HepG2 (cell line): ENCODE data around the gene STK39. TPM values are rescaled to one million over a fixed set of nuclear protein-coding genes. Genes with fewer than 3 reads are reported as not detected.

Experiments
- ARID2 ChIP-seq: sonication (generic); formaldehyde crosslinking; IDR thresholded peaks from 2 replicates; pipeline ENCODE4 v1.8.1; 2022; ENCODE audit warnings: mild to moderate bottlenecking, missing genetic modification reagents, borderline replicate concordance
- ATM ChIP-seq: fragments of 450-650 bp; IDR thresholded peaks from 2 replicates; pipeline ENCODE4 v1.7.1; 2017; ENCODE audit warnings: mild to moderate bottlenecking, borderline replicate concordance
- GATAD2A ChIP-seq: IDR thresholded peaks from 2 replicates; pipeline ENCODE4 v1.6.1; 2016
- GPN1 ChIP-seq: sonication (generic); formaldehyde crosslinking; IDR thresholded peaks from 2 replicates; pipeline ENCODE4 v1.5.1; 2020; ENCODE audit warnings: missing genetic modification reagents, borderline replicate concordance
- HNF4A ChIP-seq: sonication (generic); formaldehyde crosslinking; IDR thresholded peaks from 2 replicates; pipeline ENCODE4 v1.4.0; 2020; ENCODE audit warnings: missing genetic modification reagents
- HNF4G ChIP-seq, 2 experiments: sonication (generic) in 1 of 2; formaldehyde crosslinking in 1 of 2; IDR thresholded peaks; 2 replicates each; pipeline versions ENCODE4 v1.4.0 to v1.6.1; 2011 to 2020; ENCODE audit warnings: borderline replicate concordance in 2 of 2, low read depth in 2 of 2, mild to moderate bottlenecking in 2 of 2, low read length in 1 of 2, missing genetic modification reagents in 1 of 2, moderate library complexity in 1 of 2
- HOXA3 ChIP-seq: sonication (generic); formaldehyde crosslinking; IDR thresholded peaks from 2 replicates; pipeline ENCODE4 v1.5.0; 2020; ENCODE audit warnings: missing genetic modification reagents
- HOXA9 ChIP-seq: sonication (generic); formaldehyde crosslinking; IDR thresholded peaks from 2 replicates; pipeline ENCODE4 v1.8.1; 2022; ENCODE audit warnings: missing genetic modification reagents, mild to moderate bottlenecking, moderate library complexity, borderline replicate concordance
- NR2C2 ChIP-seq: sonication (generic); formaldehyde crosslinking; IDR thresholded peaks from 2 replicates; pipeline ENCODE4 v1.4.0; 2020; ENCODE audit warnings: missing genetic modification reagents, mild to moderate bottlenecking, moderate library complexity, borderline replicate concordance
- POGZ ChIP-seq: sonication (generic); formaldehyde crosslinking; IDR thresholded peaks from 2 replicates; pipeline ENCODE4 v1.4.0; 2020; ENCODE audit warnings: mild to moderate bottlenecking, missing genetic modification reagents
- PRMT3 ChIP-seq: sonication (generic); formaldehyde crosslinking; IDR thresholded peaks from 2 replicates; pipeline ENCODE4 v1.8.1; 2022; ENCODE audit warnings: low read depth, mild to moderate bottlenecking, moderate library complexity, missing genetic modification reagents, borderline replicate concordance
- SMAD1 ChIP-seq: sonication (generic); formaldehyde crosslinking; IDR thresholded peaks from 2 replicates; pipeline ENCODE4 v1.4.0; 2020; ENCODE audit warnings: missing genetic modification reagents, low read depth, mild to moderate bottlenecking, borderline replicate concordance
- TCF12 ChIP-seq, 2 experiments: fragments of 450-650 bp in 1 of 2; sonication (generic) in 1 of 2; formaldehyde crosslinking in 1 of 2; IDR thresholded peaks; 2 replicates each; pipeline versions ENCODE4 v1.6.1 to v1.8.0; 2017 to 2022; ENCODE audit warnings: antibody characterized with exemption in 1 of 2, mild to moderate bottlenecking in 1 of 2, missing genetic modification reagents in 1 of 2, moderate library complexity in 1 of 2
- ZBTB1 ChIP-seq: sonication (generic); formaldehyde crosslinking; IDR thresholded peaks from 2 replicates; pipeline ENCODE4 v1.4.0; 2020; ENCODE audit warnings: missing genetic modification reagents, borderline replicate concordance
- ZNF101 ChIP-seq: sonication (generic); formaldehyde crosslinking; IDR thresholded peaks from 2 replicates; pipeline ENCODE4 v1.4.0; 2020; ENCODE audit warnings: mild to moderate bottlenecking, low read depth, missing genetic modification reagents, borderline replicate concordance
- ZNF296 ChIP-seq: sonication (generic); formaldehyde crosslinking; conservative IDR thresholded peaks from 2 replicates; pipeline ENCODE4 v1.5.0; 2020; ENCODE audit warnings: mild to moderate bottlenecking, missing genetic modification reagents
- ZNF510 ChIP-seq: sonication (generic); formaldehyde crosslinking; IDR thresholded peaks from 2 replicates; pipeline ENCODE4 v1.4.0; 2020; ENCODE audit warnings: low read depth, mild to moderate bottlenecking, missing genetic modification reagents
- ZNF672 ChIP-seq: sonication (generic); formaldehyde crosslinking; IDR thresholded peaks from 2 replicates; pipeline ENCODE4 v1.8.1; 2022; ENCODE audit warnings: missing genetic modification reagents
- ZNF878 ChIP-seq: sonication (generic); formaldehyde crosslinking; IDR thresholded peaks from 2 replicates; pipeline ENCODE4 v1.8.1; 2023; ENCODE audit warnings: mild to moderate bottlenecking, missing genetic modification reagents, moderate library complexity
- polyA plus RNA-seq, 8 experiments: library from polyadenylated mRNA; depleted of rRNA in 3 of 8; stranded (reverse) in 7 of 8; unstranded in 1 of 8; fragments of >200 nt; fragmentation: Illumina TruSeq in 4 of 8; extraction: Trizol in 4 of 8; gene quantifications; 2 replicates each; pipeline versions ENCODE4 v1.2.1 to v1.2.3, GENCODE V29; 2011 to 2016; ENCODE audit warnings: low read depth in 4 of 8, missing spikeins in 1 of 8, mixed read lengths in 1 of 8; ENCODE audit not compliant: insufficient read depth in 1 of 8
- total RNA-seq, 5 experiments: library from RNA; depleted of rRNA; stranded (reverse); fragments of >200 nt; fragmentation: Illumina TruSeq; extraction: Trizol; gene quantifications; 2 replicates each; pipeline ENCODE4 v1.2.3, GENCODE V29; 2016; ENCODE audit warnings: low read depth in 1 of 5
- TF ChIP-seq, protein P1 (sequence below): sonication (generic); formaldehyde crosslinking; IDR thresholded peaks from 2 replicates; pipeline ENCODE4 v1.9.0; 2022; ENCODE audit warnings: missing genetic modification reagents, mild to moderate bottlenecking, borderline replicate concordance
- TF ChIP-seq, protein P2 (sequence below): sonication (generic); formaldehyde crosslinking; IDR thresholded peaks from 2 replicates; pipeline ENCODE4 v1.4.0; 2020; ENCODE audit warnings: missing genetic modification reagents, borderline replicate concordance
- TF ChIP-seq, protein P3 (sequence below): sonication (generic); formaldehyde crosslinking; IDR thresholded peaks from 2 replicates; pipeline ENCODE4 v1.8.1; 2023; ENCODE audit warnings: mild to moderate bottlenecking, missing genetic modification reagents, borderline replicate concordance
- TF ChIP-seq, protein P4 (sequence below): sonication (generic); formaldehyde crosslinking; IDR thresholded peaks from 2 replicates; pipeline ENCODE4 v1.5.0; 2020; ENCODE audit warnings: mild to moderate bottlenecking, missing genetic modification reagents

The STK39 gene
- total and polyA plus RNA-seq, 2 of the 13 experiments (the other 11 are each of a cell fraction or from before 2014, with no cell fraction given) = 27.3 to 38.4 TPM

DNA sequence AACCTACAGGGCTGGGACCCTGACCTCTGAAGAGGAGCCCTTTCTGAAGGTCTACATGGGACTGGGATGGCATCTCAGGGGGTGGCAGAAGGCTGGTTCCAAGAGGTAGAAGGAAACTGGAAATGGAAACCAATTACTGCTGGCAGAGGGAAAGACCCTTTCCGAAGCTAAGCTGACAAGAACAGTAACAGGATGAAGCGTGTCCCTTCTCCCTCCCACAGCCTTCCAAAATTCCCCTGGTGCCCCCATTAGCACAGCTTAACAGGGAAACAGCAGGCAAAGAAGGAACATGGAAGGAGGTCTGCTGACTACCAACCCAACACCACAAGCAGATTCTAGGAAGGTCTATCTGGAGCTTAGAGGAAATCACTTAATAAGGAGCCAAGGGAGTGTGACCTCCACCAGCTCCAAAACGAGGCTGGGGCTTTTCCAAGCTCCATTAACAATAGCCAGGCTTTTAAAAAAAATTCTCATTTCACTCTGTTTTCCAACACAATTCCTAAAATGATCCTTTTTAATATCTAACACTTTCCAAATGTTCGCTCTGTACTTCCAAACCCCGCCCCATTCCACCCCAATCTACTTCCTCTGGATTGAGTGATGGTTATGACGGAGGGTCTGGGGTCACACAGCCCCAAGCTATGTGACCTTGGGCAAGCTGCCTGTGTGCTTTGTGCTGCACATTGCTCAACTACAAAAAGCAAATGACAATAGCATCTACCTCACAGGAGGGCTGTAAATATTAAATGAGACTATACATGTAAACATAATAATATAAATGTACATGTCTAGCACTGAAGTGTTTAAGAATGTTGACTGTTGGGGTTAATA, 55.2 kb downstream of the STK39 start (continued):
- TF ChIP-seq ZNF101 (CRISPR knock-in tag) = no peak
- no peak for TF ChIP-seq ZNF296
- TF ChIP-seq HOXA9 (CRISPR knock-in tag) = no peak; the same call in 1 of the 2 replicates
- TF ChIP-seq, protein P1, sequence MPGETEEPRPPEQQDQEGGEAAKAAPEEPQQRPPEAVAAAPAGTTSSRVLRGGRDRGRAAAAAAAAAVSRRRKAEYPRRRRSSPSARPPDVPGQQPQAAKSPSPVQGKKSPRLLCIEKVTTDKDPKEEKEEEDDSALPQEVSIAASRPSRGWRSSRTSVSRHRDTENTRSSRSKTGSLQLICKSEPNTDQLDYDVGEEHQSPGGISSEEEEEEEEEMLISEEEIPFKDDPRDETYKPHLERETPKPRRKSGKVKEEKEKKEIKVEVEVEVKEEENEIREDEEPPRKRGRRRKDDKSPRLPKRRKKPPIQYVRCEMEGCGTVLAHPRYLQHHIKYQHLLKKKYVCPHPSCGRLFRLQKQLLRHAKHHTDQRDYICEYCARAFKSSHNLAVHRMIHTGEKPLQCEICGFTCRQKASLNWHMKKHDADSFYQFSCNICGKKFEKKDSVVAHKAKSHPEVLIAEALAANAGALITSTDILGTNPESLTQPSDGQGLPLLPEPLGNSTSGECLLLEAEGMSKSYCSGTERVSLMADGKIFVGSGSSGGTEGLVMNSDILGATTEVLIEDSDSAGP (CRISPR knock-in tag) = no peak
- TF ChIP-seq HOXA3 (CRISPR knock-in tag) = peak; percentile 79; the same call in 1 of the 2 replicates
- TF ChIP-seq, protein P2, sequence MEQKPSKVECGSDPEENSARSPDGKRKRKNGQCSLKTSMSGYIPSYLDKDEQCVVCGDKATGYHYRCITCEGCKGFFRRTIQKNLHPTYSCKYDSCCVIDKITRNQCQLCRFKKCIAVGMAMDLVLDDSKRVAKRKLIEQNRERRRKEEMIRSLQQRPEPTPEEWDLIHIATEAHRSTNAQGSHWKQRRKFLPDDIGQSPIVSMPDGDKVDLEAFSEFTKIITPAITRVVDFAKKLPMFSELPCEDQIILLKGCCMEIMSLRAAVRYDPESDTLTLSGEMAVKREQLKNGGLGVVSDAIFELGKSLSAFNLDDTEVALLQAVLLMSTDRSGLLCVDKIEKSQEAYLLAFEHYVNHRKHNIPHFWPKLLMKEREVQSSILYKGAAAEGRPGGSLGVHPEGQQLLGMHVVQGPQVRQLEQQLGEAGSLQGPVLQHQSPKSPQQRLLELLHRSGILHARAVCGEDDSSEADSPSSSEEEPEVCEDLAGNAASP (CRISPR knock-in tag) = peak; percentile 77
- TF ChIP-seq ZNF672 (CRISPR knock-in tag) = no peak
- TF ChIP-seq ZNF510 = no peak
- TF ChIP-seq SMAD1 = no peak
- TF ChIP-seq ZNF878 = 0 out of 2 replicates have a peak, but pooled peaks have one; percentile 54
- TF ChIP-seq ATM = no peak
- no peak for TF ChIP-seq PRMT3 (CRISPR knock-in tag)
- TF ChIP-seq, protein P3, sequence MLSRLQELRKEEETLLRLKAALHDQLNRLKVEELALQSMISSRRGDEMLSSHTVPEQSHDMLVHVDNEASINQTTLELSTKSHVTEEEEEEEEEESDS (CRISPR knock-in tag) = no peak
- peak; percentile 65 for TF ChIP-seq HNF4A (CRISPR knock-in tag)
- TF ChIP-seq POGZ = peak; percentile 72; the same call in 1 of the 2 replicates
- no peak for TF ChIP-seq ZBTB1 (CRISPR knock-in tag)
- peak; percentile 77 for TF ChIP-seq NR2C2
- peak; percentile 97 for TF ChIP-seq GATAD2A (CRISPR knock-in tag)
- TF ChIP-seq, protein P4, sequence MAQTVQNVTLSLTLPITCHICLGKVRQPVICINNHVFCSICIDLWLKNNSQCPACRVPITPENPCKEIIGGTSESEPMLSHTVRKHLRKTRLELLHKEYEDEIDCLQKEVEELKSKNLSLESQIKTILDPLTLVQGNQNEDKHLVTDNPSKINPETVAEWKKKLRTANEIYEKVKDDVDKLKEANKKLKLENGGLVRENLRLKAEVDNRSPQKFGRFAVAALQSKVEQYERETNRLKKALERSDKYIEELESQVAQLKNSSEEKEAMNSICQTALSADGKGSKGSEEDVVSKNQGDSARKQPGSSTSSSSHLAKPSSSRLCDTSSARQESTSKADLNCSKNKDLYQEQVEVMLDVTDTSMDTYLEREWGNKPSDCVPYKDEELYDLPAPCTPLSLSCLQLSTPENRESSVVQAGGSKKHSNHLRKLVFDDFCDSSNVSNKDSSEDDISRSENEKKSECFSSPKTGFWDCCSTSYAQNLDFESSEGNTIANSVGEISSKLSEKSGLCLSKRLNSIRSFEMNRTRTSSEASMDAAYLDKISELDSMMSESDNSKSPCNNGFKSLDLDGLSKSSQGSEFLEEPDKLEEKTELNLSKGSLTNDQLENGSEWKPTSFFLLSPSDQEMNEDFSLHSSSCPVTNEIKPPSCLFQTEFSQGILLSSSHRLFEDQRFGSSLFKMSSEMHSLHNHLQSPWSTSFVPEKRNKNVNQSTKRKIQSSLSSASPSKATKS (CRISPR knock-in tag) = no peak
- TF ChIP-seq GPN1 (CRISPR knock-in tag) = no peak
- TF ChIP-seq ARID2 (CRISPR knock-in tag) = no peak
- TF ChIP-seq HNF4G (IDR thresholded peaks at IDR 0.05; ENCODE audit: borderline replicate concordance, low read depth, low read length) = no peak
- 0 out of 2 replicates have a peak, but pooled peaks have one; percentile 13 for TF ChIP-seq HNF4G (CRISPR knock-in tag; IDR thresholded peaks at IDR 0.05; ENCODE audit: borderline replicate concordance, low read depth)
- no peak for TF ChIP-seq TCF12 (IDR thresholded peaks at IDR 0.05)
- TF ChIP-seq TCF12 (CRISPR knock-in tag; IDR thresholded peaks at IDR 0.05) = no peak
